Measurements from ENCODE around the gene SACM1L. TPM values are rescaled to one million over a fixed set of nuclear protein-coding genes. Genes with fewer than 3 reads are reported as not detected.
A peak's percentile ranks its signal among the peaks of the same experiment; 100 is the strongest.

SACM1L gene
- total RNA-seq, 2 donors from 2014 or later, result 50.5 to 57.3 TPM

GRCh38 chr3:45687828-45688193, 1.4 kb upstream of the SACM1L start:
- Histone ChIP-seq H3K36me3 (no peaks in the 10 kb centered on the region), H3K9me3 (no peaks in the 10 kb centered on the region), H3K27me3 (replicated peaks; ENCODE audit: insufficient read depth) (no peaks in the 10 kb centered on the region), H3K4me3 (peak overlapping the region; percentile 89), H3K27ac (no peak overlapping the region), H3K4me1 (ENCODE audit: control insufficient read depth in 1 of 2, low read depth in 2 of 2) (peaks cover 17 to 30% of the 10 kb centered on the region in 2 donors)
- ATAC-seq (ENCODE audit: insufficient number of reproducible peaks, low FRiP score, low read depth) (no peak), DNase-seq (ENCODE audit: low spot score) (no peak)
- no peak for TF ChIP-seq CTCF (IDR thresholded peaks at IDR 0.05)

GRCh38 chr3:45688194-45688881, 858 bp upstream of the SACM1L start:
- Histone ChIP-seq H3K4me1 (ENCODE audit: control insufficient read depth in 1 of 2, low read depth in 2 of 2) (peaks cover 17 to 30% of the 10 kb centered on the region in 2 donors), H3K36me3 (no peaks in the 10 kb centered on the region), H3K27ac (peak overlapping the region; percentile 64 to 88), H3K9me3 (no peaks in the 10 kb centered on the region), H3K4me3 (peak overlapping the region; percentile 89), H3K27me3 (replicated peaks; ENCODE audit: insufficient read depth) (no peaks in the 10 kb centered on the region)
- no peak for TF ChIP-seq CTCF (IDR thresholded peaks at IDR 0.05)
- DNase-seq (ENCODE audit: low spot score), result no peak
- ATAC-seq (ENCODE audit: insufficient number of reproducible peaks, low FRiP score, low read depth), result no peak

- H3K4me1 ChIP-seq (ENCODE audit: control insufficient read depth in 1 of 2, low read depth in 2 of 2), result peaks cover 17 to 33% of the 10 kb centered on the region in 2 donors
- no peaks in the 10 kb centered on the region for H3K9me3 ChIP-seq
- DNase-seq (ENCODE audit: low spot score) (no peak), ATAC-seq (ENCODE audit: insufficient number of reproducible peaks, low FRiP score, low read depth) (no peak)
- H3K4me3 ChIP-seq, result peak overlapping the region; percentile 89
- no peak for TF ChIP-seq CTCF (IDR thresholded peaks at IDR 0.05)
- no peaks in the 10 kb centered on the region for H3K36me3 ChIP-seq
- peak overlapping the region; percentile 84 to 88 for H3K27ac ChIP-seq
- no peaks in the 10 kb centered on the region for H3K27me3 ChIP-seq (replicated peaks; ENCODE audit: insufficient read depth)
Measured at GRCh38 chr3:45689787-45690145, 570 bp downstream of the SACM1L start.

- no peak for TF ChIP-seq CTCF (IDR thresholded peaks at IDR 0.05)
- Histone ChIP-seq H3K27me3 (replicated peaks; ENCODE audit: insufficient read depth) (no peaks in the 10 kb centered on the region), H3K36me3 (no peaks in the 10 kb centered on the region), H3K4me1 (ENCODE audit: control insufficient read depth in 1 of 2, low read depth in 2 of 2) (peaks cover 17 to 37% of the 10 kb centered on the region in 2 donors), H3K4me3 (peak overlapping the region; percentile 89), H3K9me3 (no peaks in the 10 kb centered on the region), H3K27ac (peak overlapping the region; percentile 84 to 88)
- ATAC-seq (ENCODE audit: insufficient number of reproducible peaks, low FRiP score, low read depth) (no peak), DNase-seq (ENCODE audit: low spot score) (no peak)
Measured at GRCh38 chr3:45690336-45691035, 1.3 kb downstream of the SACM1L start.

GRCh38 chr3:45691842-45692241, 2.6 kb downstream of the SACM1L start:
- Histone ChIP-seq H3K9me3 (no peaks in the 10 kb centered on the region), H3K36me3 (no peaks in the 10 kb centered on the region), H3K4me3 (no peak overlapping the region), H3K4me1 (ENCODE audit: control insufficient read depth in 1 of 2, low read depth in 2 of 2) (peaks cover 17 to 40% of the 10 kb centered on the region in 2 donors), H3K27ac (no peak overlapping the region), H3K27me3 (replicated peaks; ENCODE audit: insufficient read depth) (no peaks in the 10 kb centered on the region)
- no peak for ATAC-seq (ENCODE audit: insufficient number of reproducible peaks, low FRiP score, low read depth)
- no peak for DNase-seq (ENCODE audit: low spot score)
- TF ChIP-seq CTCF (IDR thresholded peaks at IDR 0.05), result no peak
